SK-N-SH (cell line): Measurements from ENCODE around the gene KCNG1. TPM values are rescaled to one million over a fixed set of nuclear protein-coding genes. Genes with fewer than 3 reads are reported as not detected.

Experiments
- CTCF ChIA-PET: fragments of 300-600, 350-600 bp; formaldehyde crosslinking; extraction: SDS; loops from one replicate; lab custom pipeline; 2021; lab: Yijun Ruan, JAX
- POLR2A ChIA-PET: fragments of 350-600 bp; sonication (Branson Sonifier 250); formaldehyde crosslinking; extraction: SDS; loops from one replicate; lab custom pipeline; 2020; ENCODE audit warnings: antibody characterized with exemption, inconsistent platforms; lab: Yijun Ruan, JAX
- DNase-seq: peaks from one replicate; pipeline ENCODE4 v3.0.0; 2012
- H2AFZ ChIP-seq: fragments of 200-600 bp; sonication (generic); 2 replicates; pipeline ENCODE4 v1.8.1; 2016; ENCODE audit warnings: antibody characterized with exemption, mild to moderate bottlenecking, low read depth
- H3F3A ChIP-seq: fragments of 200-600 bp; sonication (generic); replicated peaks from 2 replicates; pipeline ENCODE3; 2016; ENCODE audit warnings: antibody characterized with exemption, mild to moderate bottlenecking; ENCODE audit not compliant: insufficient read depth
- H3K27ac ChIP-seq, 2 experiments: fragments of 200-500 bp in 1 of 2; fragments of 200-600 bp in 1 of 2; sonication (Bioruptor generic) in 1 of 2; sonication (generic), shearing (Covaris generic) in 1 of 2; 2 replicates each; pipeline versions ENCODE4 v1.5.1 to v1.6.1; 2014 to 2016; ENCODE audit warnings: low read depth in 2 of 2, inconsistent platforms in 1 of 2, low read length in 1 of 2, mild to moderate bottlenecking in 1 of 2, mixed read lengths in 1 of 2
- H3K27me3 ChIP-seq: fragments of 200-600 bp; sonication (generic), shearing (Covaris generic); 2 replicates; pipeline ENCODE4 v1.6.1; 2016; ENCODE audit warnings: mixed run types; ENCODE audit not compliant: insufficient read depth
- H3K36me3 ChIP-seq, 2 experiments: fragments of 200-500 bp in 1 of 2; fragments of 200-600 bp in 1 of 2; sonication (Bioruptor generic) in 1 of 2; sonication (generic) in 1 of 2; replicated peaks in 1 of 2; 2 replicates each; pipeline versions ENCODE3 to v1.5.1; 2014 to 2016; ENCODE audit warnings: low read length in 1 of 2, mild to moderate bottlenecking in 1 of 2; ENCODE audit not compliant: insufficient read depth in 2 of 2, control insufficient read depth in 1 of 2
- H3K4me1 ChIP-seq, 2 experiments: fragments of 200-500 bp in 1 of 2; fragments of 200-600 bp in 1 of 2; sonication (Bioruptor generic) in 1 of 2; sonication (generic), shearing (Covaris generic) in 1 of 2; 2 replicates each; pipeline versions ENCODE4 v1.5.1 to v1.6.1; 2014 to 2016; ENCODE audit warnings: low read depth in 1 of 2, low read length in 1 of 2, mixed run types in 1 of 2; ENCODE audit not compliant: insufficient read depth in 2 of 2, control insufficient read depth in 1 of 2
- H3K4me2 ChIP-seq: fragments of 200-600 bp; sonication (generic), shearing (Covaris generic); 2 replicates; pipeline ENCODE4 v1.6.1; 2017; ENCODE audit warnings: mixed run types
- H3K4me3 ChIP-seq, 2 experiments: fragments of 200-500 bp in 1 of 2; fragments of 200-600 bp in 1 of 2; sonication (Bioruptor generic) in 1 of 2; sonication (generic), shearing (Covaris generic) in 1 of 2; 2 replicates each; pipeline versions ENCODE4 v1.5.1 to v1.8.1; 2014 to 2016; ENCODE audit warnings: low read depth in 2 of 2, inconsistent platforms in 1 of 2, low read length in 1 of 2, mild to moderate bottlenecking in 1 of 2, mixed read lengths in 1 of 2, moderate library complexity in 1 of 2
- H3K79me2 ChIP-seq: fragments of 200-600 bp; sonication (generic); 2 replicates; pipeline ENCODE4 v1.8.1; 2017; ENCODE audit warnings: mild to moderate bottlenecking; ENCODE audit not compliant: insufficient read depth
- H3K9ac ChIP-seq: fragments of 200-600 bp; sonication (generic); 2 replicates; pipeline ENCODE4 v1.6.1; 2017; ENCODE audit warnings: mixed run types
- H3K9me2 ChIP-seq: fragments of 200-600 bp; sonication (generic); 2 replicates; pipeline ENCODE4 v1.6.1; 2017; ENCODE audit warnings: mixed run types
- H3K9me3 ChIP-seq: fragments of 200-600 bp; sonication (generic); 2 replicates; pipeline ENCODE4 v1.6.1; 2017; ENCODE audit warnings: mixed run types, mild to moderate bottlenecking, moderate library complexity
- H4K20me1 ChIP-seq: fragments of 200-600 bp; sonication (generic); 2 replicates; pipeline ENCODE4 v1.6.1; 2017; ENCODE audit warnings: mild to moderate bottlenecking, mixed run types; ENCODE audit not compliant: insufficient read depth
- CHD2 ChIP-seq: fragments of 150-350 bp; IDR thresholded peaks from 2 replicates; pipeline ENCODE4 v1.6.1; 2018; ENCODE audit warnings: low read length; ENCODE audit not compliant: partially characterized antibody
- ELF1 ChIP-seq: IDR thresholded peaks from 2 replicates; pipeline ENCODE4 v1.4.0; 2012
- EP300 ChIP-seq, 2 experiments: IDR thresholded peaks; 2 replicates each; pipeline versions ENCODE4 v1.4.0 to v1.6.1; 2012; ENCODE audit warnings: borderline replicate concordance in 1 of 2, low read depth in 1 of 2, low read length in 1 of 2
- GATA2 ChIP-seq: sonication (generic); formaldehyde crosslinking; IDR thresholded peaks from 2 replicates; pipeline ENCODE4 v1.5.0; 2020; ENCODE audit warnings: mild to moderate bottlenecking, missing genetic modification reagents
- IRF3 ChIP-seq: fragments of 150-350 bp; IDR thresholded peaks from 2 replicates; pipeline ENCODE4 v1.6.1; 2016; ENCODE audit warnings: mild to moderate bottlenecking, low read depth, low read length
- JUND ChIP-seq: IDR thresholded peaks from 2 replicates; pipeline ENCODE4 v1.4.0; 2012
- MAX ChIP-seq: IDR thresholded peaks from 2 replicates; pipeline ENCODE4 v1.4.0; 2012; ENCODE audit warnings: low read depth
- MXI1 ChIP-seq: IDR thresholded peaks from 2 replicates; pipeline ENCODE4 v1.6.1; 2012; ENCODE audit warnings: mild to moderate bottlenecking, low read depth, low read length, improper control_type of control experiment
- NRF1 ChIP-seq: IDR thresholded peaks from 2 replicates; pipeline ENCODE4 v1.6.1; 2012; ENCODE audit warnings: low read depth, mild to moderate bottlenecking, low read length
- SIN3A ChIP-seq: IDR thresholded peaks from 2 replicates; pipeline ENCODE4 v1.6.1; 2012; ENCODE audit warnings: low read depth, mild to moderate bottlenecking, low read length, moderate library complexity, borderline replicate concordance
- SMC3 ChIP-seq: IDR thresholded peaks from 2 replicates; pipeline ENCODE4 v1.6.1; 2012; ENCODE audit warnings: low read depth, low read length, improper control_type of control experiment
- TAF1 ChIP-seq: IDR thresholded peaks from 2 replicates; pipeline ENCODE4 v1.6.1; 2012; ENCODE audit warnings: low read depth, mild to moderate bottlenecking, low read length, moderate library complexity, borderline replicate concordance
- TCF12 ChIP-seq: IDR thresholded peaks from 2 replicates; pipeline ENCODE4 v1.4.0; 2012
- TEAD4 ChIP-seq: IDR thresholded peaks from 2 replicates; pipeline ENCODE4 v1.4.0; 2012; ENCODE audit warnings: mild to moderate bottlenecking, borderline replicate concordance; ENCODE audit not compliant: insufficient read depth
- USF1 ChIP-seq: IDR thresholded peaks from 2 replicates; pipeline ENCODE4 v1.4.0; 2012; ENCODE audit warnings: low read depth, borderline replicate concordance
- WGBS: methylation state at CpG from one replicate; pipeline ENCODE4 v1.1.6; 2017; ENCODE audit warnings: low lambda C conversion rate; 5-methylcytosine and 5-hydroxymethylcytosine counted together
- polyA plus RNA-seq, 3 experiments: library from polyadenylated mRNA; depleted of rRNA; stranded (reverse); fragments of >200 nt; gene quantifications; 2 replicates each; pipeline ENCODE4 v1.2.3, GENCODE V29; 2012
- TF ChIP-seq, protein P1 (sequence below): IDR thresholded peaks from 2 replicates; pipeline ENCODE4 v1.6.1; 2012; ENCODE audit warnings: mild to moderate bottlenecking, low read depth, low read length, moderate library complexity
- TF ChIP-seq, protein P2 (sequence below): fragments of 200-600 bp; sonication (generic); IDR thresholded peaks from 2 replicates; pipeline ENCODE4 v1.6.1; 2017; ENCODE audit warnings: antibody characterized with exemption, mild to moderate bottlenecking, moderate library complexity
- TF ChIP-seq, protein P3 (sequence below): IDR thresholded peaks from 2 replicates; pipeline ENCODE4 v1.4.0; 2012; ENCODE audit warnings: low read depth, borderline replicate concordance

The KCNG1 gene
- polyA plus RNA-seq, 1 of the 3 experiments (the other 2 are of a cell fraction): 13.8 TPM

GRCh38 chr20:51067792-51068191 is 44.9 kb upstream of the KCNG1 start:
- peaks cover 9% of the 10 kb centered on the region for H3K27me3 ChIP-seq
- 51% methylated on average over 5 of the region's 5 CpGs for WGBS
- no peaks in the 10 kb centered on the region for H3K36me3 ChIP-seq
- ChIA-PET CTCF (interaction anchor here (0.9 to 1.0 kb wide), 2 partner anchors 18 to 37 kb away, joined by 3 read pairs; no protein-coding TSS in a partner anchor), POLR2A (no interaction called here)
- H3K9me3 ChIP-seq: no peaks in the 10 kb centered on the region
- no peak overlapping the region for H3K9ac ChIP-seq
- H3K27ac ChIP-seq: no peak overlapping the region
- H3K4me2 ChIP-seq: no peak overlapping the region
- H2AFZ ChIP-seq: no peak overlapping the region
- TF ChIP-seq, protein P1, sequence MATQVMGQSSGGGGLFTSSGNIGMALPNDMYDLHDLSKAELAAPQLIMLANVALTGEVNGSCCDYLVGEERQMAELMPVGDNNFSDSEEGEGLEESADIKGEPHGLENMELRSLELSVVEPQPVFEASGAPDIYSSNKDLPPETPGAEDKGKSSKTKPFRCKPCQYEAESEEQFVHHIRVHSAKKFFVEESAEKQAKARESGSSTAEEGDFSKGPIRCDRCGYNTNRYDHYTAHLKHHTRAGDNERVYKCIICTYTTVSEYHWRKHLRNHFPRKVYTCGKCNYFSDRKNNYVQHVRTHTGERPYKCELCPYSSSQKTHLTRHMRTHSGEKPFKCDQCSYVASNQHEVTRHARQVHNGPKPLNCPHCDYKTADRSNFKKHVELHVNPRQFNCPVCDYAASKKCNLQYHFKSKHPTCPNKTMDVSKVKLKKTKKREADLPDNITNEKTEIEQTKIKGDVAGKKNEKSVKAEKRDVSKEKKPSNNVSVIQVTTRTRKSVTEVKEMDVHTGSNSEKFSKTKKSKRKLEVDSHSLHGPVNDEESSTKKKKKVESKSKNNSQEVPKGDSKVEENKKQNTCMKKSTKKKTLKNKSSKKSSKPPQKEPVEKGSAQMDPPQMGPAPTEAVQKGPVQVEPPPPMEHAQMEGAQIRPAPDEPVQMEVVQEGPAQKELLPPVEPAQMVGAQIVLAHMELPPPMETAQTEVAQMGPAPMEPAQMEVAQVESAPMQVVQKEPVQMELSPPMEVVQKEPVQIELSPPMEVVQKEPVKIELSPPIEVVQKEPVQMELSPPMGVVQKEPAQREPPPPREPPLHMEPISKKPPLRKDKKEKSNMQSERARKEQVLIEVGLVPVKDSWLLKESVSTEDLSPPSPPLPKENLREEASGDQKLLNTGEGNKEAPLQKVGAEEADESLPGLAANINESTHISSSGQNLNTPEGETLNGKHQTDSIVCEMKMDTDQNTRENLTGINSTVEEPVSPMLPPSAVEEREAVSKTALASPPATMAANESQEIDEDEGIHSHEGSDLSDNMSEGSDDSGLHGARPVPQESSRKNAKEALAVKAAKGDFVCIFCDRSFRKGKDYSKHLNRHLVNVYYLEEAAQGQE: no peak
- TF ChIP-seq EP300 (IDR thresholded peaks at IDR 0.05; ENCODE audit: borderline replicate concordance in 1 of 2, low read depth in 1 of 2, low read length in 1 of 2) (no peak), ELF1 (no peak), TCF12 (no peak), JUND (no peak), SIN3A (no peak), USF1 (no peak), TEAD4 (no peak), MAX (no peak), NRF1 (no peak), SMC3 (no peak), MXI1 (no peak), CHD2 (no peak), GATA2 (CRISPR knock-in tag) (no peak), IRF3 (no peak), TAF1 (no peak)
- TF ChIP-seq, protein P2, sequence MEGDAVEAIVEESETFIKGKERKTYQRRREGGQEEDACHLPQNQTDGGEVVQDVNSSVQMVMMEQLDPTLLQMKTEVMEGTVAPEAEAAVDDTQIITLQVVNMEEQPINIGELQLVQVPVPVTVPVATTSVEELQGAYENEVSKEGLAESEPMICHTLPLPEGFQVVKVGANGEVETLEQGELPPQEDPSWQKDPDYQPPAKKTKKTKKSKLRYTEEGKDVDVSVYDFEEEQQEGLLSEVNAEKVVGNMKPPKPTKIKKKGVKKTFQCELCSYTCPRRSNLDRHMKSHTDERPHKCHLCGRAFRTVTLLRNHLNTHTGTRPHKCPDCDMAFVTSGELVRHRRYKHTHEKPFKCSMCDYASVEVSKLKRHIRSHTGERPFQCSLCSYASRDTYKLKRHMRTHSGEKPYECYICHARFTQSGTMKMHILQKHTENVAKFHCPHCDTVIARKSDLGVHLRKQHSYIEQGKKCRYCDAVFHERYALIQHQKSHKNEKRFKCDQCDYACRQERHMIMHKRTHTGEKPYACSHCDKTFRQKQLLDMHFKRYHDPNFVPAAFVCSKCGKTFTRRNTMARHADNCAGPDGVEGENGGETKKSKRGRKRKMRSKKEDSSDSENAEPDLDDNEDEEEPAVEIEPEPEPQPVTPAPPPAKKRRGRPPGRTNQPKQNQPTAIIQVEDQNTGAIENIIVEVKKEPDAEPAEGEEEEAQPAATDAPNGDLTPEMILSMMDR: no peak
- TF ChIP-seq, protein P3, sequence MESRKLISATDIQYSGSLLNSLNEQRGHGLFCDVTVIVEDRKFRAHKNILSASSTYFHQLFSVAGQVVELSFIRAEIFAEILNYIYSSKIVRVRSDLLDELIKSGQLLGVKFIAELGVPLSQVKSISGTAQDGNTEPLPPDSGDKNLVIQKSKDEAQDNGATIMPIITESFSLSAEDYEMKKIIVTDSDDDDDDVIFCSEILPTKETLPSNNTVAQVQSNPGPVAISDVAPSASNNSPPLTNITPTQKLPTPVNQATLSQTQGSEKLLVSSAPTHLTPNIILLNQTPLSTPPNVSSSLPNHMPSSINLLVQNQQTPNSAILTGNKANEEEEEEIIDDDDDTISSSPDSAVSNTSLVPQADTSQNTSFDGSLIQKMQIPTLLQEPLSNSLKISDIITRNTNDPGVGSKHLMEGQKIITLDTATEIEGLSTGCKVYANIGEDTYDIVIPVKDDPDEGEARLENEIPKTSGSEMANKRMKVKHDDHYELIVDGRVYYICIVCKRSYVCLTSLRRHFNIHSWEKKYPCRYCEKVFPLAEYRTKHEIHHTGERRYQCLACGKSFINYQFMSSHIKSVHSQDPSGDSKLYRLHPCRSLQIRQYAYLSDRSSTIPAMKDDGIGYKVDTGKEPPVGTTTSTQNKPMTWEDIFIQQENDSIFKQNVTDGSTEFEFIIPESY: no peak
- H4K20me1 ChIP-seq: no peaks in the 10 kb centered on the region
- no peaks in the 10 kb centered on the region for H3K79me2 ChIP-seq
- H3F3A ChIP-seq: no peaks in the 10 kb centered on the region
- DNase-seq: no peak
- no peaks in the 10 kb centered on the region for H3K9me2 ChIP-seq
- no peak overlapping the region for H3K4me3 ChIP-seq
- no peaks in the 10 kb centered on the region for H3K4me1 ChIP-seq
